Sigmoid colon (tissue), 3 donors: Measurements from ENCODE around the gene ASPG.

Experiments used
- POLR2A ChIP-seq, 2 donors: fragments of 450-650 bp; IDR thresholded peaks; one replicate each; pipeline ENCODE4 v1.6.1; 2016; ENCODE audit warnings: antibody characterized with exemption in 2 of 2, mild to moderate bottlenecking in 2 of 2, moderate library complexity in 2 of 2
- TF ChIP-seq, protein P1 (sequence below), 4 experiments: fragments of 450-650 bp in 3 of 4; fragments of 200-600 bp in 1 of 4; IDR thresholded peaks; one replicate each; pipeline ENCODE4 v1.5.1; 2016 to 2019; ENCODE audit warnings: antibody characterized with exemption in 4 of 4, mild to moderate bottlenecking in 3 of 4, moderate library complexity in 2 of 4

DNA sequence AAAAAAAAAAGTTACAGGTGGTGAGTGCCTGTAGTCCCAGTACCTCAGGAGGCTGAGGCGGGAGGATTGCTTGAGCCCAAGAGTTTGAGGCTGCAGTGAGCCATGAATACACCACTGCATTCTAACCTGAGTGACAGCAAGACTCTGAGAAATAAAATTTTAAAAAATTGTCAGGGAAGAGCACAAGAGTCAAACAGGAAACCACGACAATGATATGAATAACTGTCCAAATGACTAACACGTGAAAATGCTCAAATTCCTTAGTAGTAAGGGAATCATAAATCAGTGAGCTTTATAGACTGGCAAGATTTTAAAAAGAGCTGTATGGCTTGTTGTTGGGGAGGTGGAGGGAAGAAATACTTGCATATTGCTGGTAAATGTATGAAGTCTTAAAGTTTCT, 12.9 kb upstream of the ASPG start:
- no peak for TF ChIP-seq POLR2A (IDR thresholded peaks at IDR 0.05)
- TF ChIP-seq, protein P1, sequence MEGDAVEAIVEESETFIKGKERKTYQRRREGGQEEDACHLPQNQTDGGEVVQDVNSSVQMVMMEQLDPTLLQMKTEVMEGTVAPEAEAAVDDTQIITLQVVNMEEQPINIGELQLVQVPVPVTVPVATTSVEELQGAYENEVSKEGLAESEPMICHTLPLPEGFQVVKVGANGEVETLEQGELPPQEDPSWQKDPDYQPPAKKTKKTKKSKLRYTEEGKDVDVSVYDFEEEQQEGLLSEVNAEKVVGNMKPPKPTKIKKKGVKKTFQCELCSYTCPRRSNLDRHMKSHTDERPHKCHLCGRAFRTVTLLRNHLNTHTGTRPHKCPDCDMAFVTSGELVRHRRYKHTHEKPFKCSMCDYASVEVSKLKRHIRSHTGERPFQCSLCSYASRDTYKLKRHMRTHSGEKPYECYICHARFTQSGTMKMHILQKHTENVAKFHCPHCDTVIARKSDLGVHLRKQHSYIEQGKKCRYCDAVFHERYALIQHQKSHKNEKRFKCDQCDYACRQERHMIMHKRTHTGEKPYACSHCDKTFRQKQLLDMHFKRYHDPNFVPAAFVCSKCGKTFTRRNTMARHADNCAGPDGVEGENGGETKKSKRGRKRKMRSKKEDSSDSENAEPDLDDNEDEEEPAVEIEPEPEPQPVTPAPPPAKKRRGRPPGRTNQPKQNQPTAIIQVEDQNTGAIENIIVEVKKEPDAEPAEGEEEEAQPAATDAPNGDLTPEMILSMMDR (IDR thresholded peaks at IDR 0.05): no peak
